Kidney glomerular epithelial cell (primary cell): ENCODE results near the gene PROS1.
"Not testable (repeated sequence)": the region's sequence is repeated elsewhere in the genome, so short reads cannot be mapped to it uniquely, and the experiment has no call there.

Experiments used
- DNase-seq: peaks from one replicate; lab custom pipeline; 2025; lab: John Stamatoyannopoulos, UW

Gene PROS1

DNA sequence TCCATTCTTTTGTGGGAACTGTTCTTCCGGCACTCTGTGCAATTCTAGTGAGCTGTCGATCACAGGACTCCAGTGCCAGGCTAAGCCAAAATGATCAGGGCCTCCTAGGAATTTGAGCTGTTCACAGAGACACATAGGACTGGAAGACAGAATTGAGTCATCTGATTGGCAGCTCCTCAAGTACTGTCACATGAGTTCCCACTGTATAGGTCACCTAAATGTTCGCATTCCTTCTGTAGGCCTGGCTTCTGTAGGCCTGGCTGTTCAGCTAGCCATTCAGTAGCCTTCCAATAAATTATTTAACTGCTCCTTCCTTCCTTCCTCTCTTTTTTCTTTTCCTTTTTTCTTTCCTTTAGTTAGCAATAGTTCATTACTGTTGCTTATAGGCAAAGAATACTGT, 4.3 kb downstream of the PROS1 start:
- DNase-seq, result no peak

GRCh38 chr3:93965106-93965505, 8.6 kb downstream of the PROS1 start:
- not testable (repeated sequence) for DNase-seq

GRCh38 chr3:93962798-93963197, 10.9 kb downstream of the PROS1 start:
- DNase-seq, result no peak

DNA sequence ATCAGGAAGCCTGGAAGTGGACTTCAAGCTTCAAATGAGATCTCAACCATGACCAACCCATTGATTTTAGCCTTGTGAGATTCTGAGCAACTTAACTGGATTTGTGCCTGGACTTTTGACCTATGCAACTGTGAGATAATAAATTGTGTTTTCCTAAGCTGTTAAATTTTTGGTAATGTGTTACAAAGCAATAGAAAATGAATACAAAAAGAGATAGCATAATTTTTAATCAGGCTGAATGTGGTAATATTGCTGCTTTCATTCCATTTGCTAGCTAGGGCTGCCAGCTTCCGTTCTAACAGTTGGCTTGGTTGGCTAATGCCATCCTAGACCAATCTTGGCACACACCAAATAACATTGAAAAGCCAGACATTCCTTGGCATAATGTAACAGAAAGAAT, 12.2 kb downstream of the PROS1 start:
- DNase-seq, result no peak

GRCh38 chr3:93961026-93961425, 12.7 kb downstream of the PROS1 start:
- DNase-seq, result no peak

DNA sequence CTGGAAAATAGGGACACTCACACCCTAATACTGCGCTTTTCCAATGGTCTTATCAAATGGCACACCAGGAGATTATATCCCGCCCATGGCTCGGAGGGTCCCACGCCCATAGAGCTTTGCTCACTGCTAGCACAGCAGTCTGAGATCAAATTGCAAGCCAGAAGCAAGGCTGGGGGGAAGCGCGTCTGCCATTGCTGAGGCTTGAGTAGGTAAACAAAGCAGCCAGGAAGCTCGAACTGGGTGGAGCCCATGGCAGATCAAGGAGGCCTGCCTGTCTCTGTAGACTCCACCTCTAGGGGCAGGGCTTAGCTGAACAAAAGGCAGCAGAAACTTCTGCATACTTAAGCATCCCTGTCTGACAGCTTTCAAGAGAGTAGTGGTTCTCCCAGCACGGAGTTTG, 23.7 kb downstream of the PROS1 start:
- DNase-seq, result not testable (repeated sequence)

DNA sequence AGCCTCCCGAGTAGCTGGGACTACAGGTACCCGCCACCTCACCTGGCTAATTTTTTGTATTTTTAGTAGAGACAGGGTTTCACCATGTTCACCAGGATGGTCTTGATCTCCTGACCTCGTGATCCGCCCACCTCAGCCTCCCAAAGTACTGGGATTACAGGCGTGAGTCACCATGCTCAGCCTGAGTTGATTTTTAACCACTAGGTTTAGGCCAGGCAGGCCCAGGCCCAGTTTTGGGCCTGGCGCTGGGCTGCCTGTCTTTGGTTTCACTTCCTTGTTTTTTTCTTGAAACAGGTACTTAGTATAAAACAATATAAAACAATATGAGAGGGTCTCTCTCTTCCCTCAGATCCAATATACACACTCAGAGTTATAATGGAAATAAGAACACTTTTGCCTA, 36.2 kb downstream of the PROS1 start:
- DNase-seq, result not testable (repeated sequence)

- DNase-seq, result no peak
Measured at GRCh38 chr3:93936549-93936948, 37.1 kb downstream of the PROS1 start.

GRCh38 chr3:93934366-93935046, 39.2 kb downstream of the PROS1 start:
- no peak for DNase-seq

GRCh38 chr3:93931597-93932229, 42.0 kb downstream of the PROS1 start:
- no peak for DNase-seq

DNA sequence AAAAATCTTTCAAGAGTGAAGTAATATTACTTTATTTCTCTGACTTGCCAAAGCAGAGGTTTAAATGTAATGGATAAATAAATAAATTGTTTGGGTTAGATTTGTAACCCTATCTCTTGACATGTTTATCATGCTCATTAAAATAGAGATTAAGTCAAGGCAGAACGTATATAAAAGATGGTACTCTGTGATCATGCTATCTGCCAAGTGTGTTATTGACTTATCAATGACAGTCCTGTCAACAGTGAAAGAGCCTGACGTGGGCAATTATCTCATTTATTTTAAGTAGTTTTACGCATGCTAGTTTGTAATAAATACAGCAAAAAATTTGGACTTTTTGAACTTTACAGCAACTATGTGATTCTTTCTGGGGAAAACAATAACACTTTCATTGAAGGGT, 43.7 kb downstream of the PROS1 start:
- no peak for DNase-seq

- DNase-seq, result no peak
Measured at GRCh38 chr3:93926789-93927188, 46.9 kb downstream of the PROS1 start.

DNA sequence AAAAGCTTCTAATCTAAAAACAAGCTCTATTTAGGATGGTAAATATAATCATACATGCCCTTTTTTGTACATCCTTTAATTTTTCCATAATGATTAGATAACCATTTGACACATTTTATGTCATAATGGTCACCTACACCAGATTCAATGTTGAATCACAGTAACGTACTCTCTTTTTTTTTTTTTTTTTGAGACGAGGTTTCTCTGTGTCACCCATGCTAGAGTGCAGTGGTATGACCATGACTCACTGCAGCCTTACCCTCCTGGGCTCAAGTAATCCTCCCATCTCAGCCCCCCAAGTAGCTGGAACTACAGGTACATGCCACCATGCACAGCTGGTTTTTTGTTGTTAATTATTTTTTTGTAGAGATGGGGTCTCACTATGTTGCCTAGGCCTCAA, 49.2 kb downstream of the PROS1 start:
- DNase-seq, result no peak

DNA sequence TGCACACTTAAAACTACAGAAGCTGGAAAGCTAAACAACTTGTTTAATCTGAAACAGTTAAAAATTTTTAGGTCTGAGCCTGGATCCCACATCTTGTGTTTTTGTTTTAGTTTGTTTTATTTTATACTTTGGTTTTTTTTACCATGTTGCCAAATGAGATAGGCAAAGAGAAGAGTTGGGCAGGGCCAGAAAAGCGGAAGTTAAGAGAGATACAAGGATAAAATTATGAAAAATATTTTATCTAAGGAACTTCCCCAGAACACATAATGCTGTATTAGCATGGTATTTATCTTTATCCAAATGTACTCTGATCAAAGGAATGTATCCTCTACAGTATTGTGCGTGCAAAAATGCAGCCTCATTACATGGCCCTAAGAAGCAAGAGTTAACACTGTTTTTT, 50.7 kb downstream of the PROS1 start:
- DNase-seq, result no peak

GRCh38 chr3:93917546-93918029, 56.1 kb downstream of the PROS1 start:
- DNase-seq, result not testable (repeated sequence)

DNA sequence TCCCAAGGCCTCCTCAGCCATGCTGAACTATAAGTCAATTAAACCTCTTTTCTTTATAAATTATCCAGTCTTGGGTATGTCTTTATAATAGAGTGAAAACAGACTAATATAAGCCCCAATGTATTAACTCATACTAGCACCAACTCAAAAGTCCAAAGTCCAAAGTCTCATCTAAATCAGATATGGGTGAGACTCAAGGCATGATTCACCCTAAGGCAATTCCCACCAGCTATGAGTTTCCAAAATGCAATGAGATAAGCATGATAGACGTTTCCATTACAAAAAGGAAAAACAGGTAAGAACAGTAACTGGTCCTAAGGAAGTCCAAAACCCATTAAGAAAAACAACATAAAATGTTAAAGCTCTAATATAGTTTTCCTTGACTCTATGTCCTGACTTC, 60.1 kb downstream of the PROS1 start:
- DNase-seq, result not testable (repeated sequence)

GRCh38 chr3:93911206-93911605, 62.5 kb downstream of the PROS1 start:
- DNase-seq, result no peak

- DNase-seq, result no peak
Measured at GRCh38 chr3:93910097-93910496, 63.6 kb downstream of the PROS1 start.

DNA sequence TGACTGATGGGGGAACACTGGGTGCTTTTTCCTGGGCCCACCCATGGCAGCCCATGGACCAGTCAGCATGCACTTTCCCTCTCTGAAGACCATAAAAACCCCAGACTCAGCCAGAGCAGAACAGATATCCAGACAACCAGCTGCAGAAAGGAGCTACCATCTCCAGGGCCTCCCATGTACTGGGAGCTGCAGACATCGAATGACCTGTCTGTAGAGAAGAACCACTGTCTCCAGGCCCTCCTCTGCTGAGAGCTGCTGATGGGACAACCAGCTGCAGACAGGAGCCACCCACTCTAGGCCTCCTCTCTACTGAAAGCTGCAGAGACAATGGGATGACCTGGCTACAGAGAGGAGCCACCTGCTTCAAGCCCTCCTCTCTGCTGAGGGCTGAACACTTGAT, 66.6 kb downstream of the PROS1 start:
- no peak for DNase-seq

DNA sequence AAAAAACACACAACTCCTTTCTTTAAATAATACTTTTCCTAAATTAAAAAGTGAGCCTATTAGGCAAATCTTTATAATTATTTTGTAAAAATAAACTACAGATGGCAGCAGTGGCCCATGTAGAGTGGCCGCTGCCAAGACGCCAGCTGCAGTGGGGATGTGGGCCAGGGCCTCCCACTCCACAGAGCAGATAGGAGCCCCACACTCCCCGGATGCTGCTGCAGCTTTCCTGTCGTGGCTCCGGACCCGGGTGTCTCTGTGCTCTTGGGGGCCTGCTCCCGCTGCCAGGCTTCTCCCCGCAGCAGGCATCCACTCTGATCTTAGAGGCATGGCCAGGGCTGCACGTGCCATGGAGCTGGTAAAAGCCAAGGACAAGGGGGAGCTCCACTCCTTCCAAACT, 67.5 kb downstream of the PROS1 start:
- no peak for DNase-seq

GRCh38 chr3:93904568-93904967, 69.1 kb downstream of the PROS1 start:
- DNase-seq, result no peak

GRCh38 chr3:93878250-93879017, 95.3 kb downstream of the PROS1 start:
- DNase-seq, result not testable (repeated sequence)

DNA sequence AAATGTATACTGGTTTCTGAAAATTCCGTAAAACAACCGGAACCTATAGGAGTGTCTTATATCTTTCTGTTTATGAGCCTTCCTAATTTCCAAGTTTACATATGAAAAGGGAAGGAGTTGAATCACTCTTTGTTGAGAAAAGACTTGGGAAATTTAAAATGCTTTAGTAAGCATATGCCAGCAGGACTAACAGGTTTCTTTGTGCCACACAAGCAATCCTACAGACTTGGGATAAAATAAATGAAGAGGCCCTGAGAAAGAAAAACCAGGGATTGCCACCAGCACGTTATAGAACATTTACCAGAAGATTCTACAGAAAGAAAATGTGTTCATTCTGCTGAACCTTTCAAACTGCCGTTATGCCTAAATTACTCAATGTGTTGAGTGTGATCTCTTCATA, 96.3 kb downstream of the PROS1 start:
- DNase-seq, result not testable (repeated sequence)
